AG09319 (cell line): ENCODE results near the gene ZCCHC3.

Source experiments
- DNase-seq: peaks from one replicate; pipeline ENCODE4 v3.0.0-alpha.2; 2010; ENCODE audit warnings: low read depth; ENCODE audit errors: extremely low read depth
- CTCF ChIP-seq: IDR thresholded peaks from 2 replicates; pipeline ENCODE4 v1.5.1; 2011; ENCODE audit warnings: low read depth, mild to moderate bottlenecking, inconsistent platforms, low read length, moderate library complexity

ZCCHC3 gene

DNA sequence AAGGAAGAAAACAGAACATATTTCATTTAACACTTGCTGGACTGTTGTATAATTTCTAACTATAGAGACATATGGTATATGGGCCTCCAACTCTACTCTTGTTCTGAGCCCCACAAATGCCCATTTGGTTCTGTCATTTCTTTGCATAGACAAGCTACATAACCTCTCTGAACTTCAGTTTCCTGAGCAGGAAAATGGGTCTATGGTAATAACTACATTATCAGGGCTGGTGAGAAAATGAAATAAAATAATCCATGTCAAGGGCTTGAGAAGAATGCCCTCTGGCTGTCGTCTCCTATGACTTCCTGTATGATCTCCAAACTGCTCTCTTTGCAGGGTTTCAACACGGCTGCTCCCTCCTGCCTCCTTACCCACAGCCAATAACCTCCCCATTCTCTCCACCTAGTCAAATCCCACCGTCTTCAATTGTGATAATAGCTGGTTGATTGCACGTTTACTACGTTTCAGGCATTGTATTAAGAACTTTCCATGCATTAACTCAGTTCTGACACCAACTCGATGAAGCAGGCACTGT is 12.0 kb downstream of the ZCCHC3 start:
- no peak for DNase-seq
- TF ChIP-seq CTCF: peak; percentile 7; the same call in 1 of the 2 replicates

- TF ChIP-seq CTCF: no peak
- peak; percentile 99 for DNase-seq
Measured at GRCh38 chr20:309841-310644, 12.7 kb downstream of the ZCCHC3 start.

GRCh38 chr20:310645-311044 is 13.3 kb downstream of the ZCCHC3 start:
- DNase-seq: no peak
- no peak for TF ChIP-seq CTCF

DNA sequence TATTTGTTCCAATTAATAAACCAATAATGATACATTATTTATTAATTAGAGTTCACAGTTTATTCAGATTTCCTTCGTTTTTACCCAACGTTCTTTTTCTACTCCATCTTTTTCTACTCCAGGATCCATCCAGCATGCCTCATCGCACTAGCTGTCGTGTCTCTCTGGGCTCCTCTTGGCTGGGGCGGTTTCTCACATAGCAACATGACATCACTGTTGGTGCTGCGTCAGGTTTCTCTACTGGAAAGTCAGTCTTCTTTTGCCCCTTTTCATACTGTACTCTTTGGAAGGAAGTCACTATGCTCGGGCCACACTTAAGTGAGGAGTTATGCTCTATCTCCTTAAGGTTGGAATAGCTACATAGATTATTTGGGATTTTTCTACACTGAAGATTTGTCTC is 14.2 kb downstream of the ZCCHC3 start:
- no peak for DNase-seq
- no peak for TF ChIP-seq CTCF

DNA sequence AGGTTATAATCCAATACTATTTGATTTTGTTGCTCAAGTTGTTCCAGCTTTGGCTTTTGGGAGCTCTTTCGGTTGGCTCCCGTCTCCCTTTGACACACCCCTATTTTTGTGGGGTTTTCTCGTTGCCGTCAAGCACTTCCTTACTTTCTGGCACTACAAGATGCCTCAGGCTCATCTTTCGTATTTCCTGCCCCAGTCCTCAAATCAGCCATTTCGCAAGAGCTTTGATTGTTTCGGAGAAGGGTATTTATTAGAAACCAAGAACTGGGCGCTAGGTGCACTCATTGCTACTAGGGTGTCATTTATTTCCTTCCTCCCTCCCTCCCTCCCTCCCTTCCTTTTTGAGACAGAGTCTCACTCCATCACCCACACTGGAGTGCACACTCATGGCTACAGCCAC is 14.7 kb downstream of the ZCCHC3 start:
- no peak for TF ChIP-seq CTCF
- no peak for DNase-seq

DNA sequence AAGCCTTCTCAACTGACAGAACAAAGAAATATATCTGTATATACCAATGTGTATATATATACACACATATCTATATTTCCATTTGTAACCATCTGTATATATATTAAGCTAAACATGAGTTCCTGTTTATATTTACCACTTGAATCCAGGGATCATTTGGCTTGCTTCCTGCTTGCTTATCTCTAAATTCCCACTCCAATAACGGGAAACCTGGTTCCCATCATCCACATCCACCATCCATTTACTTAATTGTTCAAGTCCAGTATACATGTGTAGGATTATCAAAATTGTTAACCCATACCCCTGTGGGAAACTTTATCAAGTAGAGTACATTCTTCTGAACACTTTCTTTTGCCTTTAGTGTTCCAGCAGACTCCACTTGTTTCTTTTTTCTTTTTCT is 15.5 kb downstream of the ZCCHC3 start:
- no peak for TF ChIP-seq CTCF

DNA sequence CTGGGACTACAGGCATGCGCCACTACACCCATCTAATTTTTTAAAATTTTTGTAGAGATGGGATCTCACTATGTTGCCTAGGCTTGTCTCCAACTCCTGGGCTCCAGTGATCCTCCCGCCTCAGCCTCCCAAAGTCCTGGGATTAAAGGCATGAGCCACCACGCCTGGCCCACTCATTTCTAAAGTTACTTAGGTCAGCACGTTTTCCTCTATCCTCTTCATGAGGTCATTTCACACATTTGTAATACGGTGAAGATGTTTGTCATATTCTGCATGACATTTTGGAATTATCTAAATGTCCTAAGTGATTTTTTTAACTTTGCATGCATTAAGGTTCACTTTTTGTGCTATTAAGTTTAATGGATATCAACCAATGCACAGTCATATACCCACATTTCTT is 16.0 kb downstream of the ZCCHC3 start:
- TF ChIP-seq CTCF: no peak

More for the DNA sequence above, 15.5 kb downstream of the ZCCHC3 start:
- DNase-seq: no peak

More for the DNA sequence above, 16.0 kb downstream of the ZCCHC3 start:
- no peak for DNase-seq
